ENCODE measurements around the gene AFAP1L2. TPM values are rescaled to one million over a fixed set of nuclear protein-coding genes. Genes with fewer than 3 reads are reported as not detected.

AFAP1L2 gene
- total and polyA plus RNA-seq, 9 of the 15 experiments (the other 6 are each of a cell fraction or from before 2014, with no cell fraction given) = 0.07 TPM; not detected in 8

- ChIA-PET CTCF (ENCODE audit: low intra/inter-chr PET ratio) (no interaction called here), POLR2A (no interaction called here)
- ATAC-seq = no peak
- no peak for FAIRE-seq
- in situ Hi-C loops (cut with MboI) = no loop called here
- no peaks in the 10 kb centered on the region for H3K4me1 ChIP-seq (replicated peaks in 1 of 2; ENCODE audit: control insufficient read depth in 2 of 2, insufficient read depth in 2 of 2, low read length in 2 of 2)
- H3K27me3 ChIP-seq (ENCODE audit: control insufficient read depth in 2 of 2, insufficient read depth in 2 of 2, low read length in 2 of 2) = peaks cover 0 to 12% of the 10 kb centered on the region in 2 experiments; a peak in 3 of 5 replicates
- WGBS (ENCODE audit: insufficient coverage, low coverage, missing lambda C conversion rate) = no CpG with 5 or more reads among the region's 18 CpGs
- no peaks in the 10 kb centered on the region for H3K9me1 ChIP-seq (ENCODE audit: control insufficient read depth, insufficient read depth, low read length)
- TF ChIP-seq MEIS2 (IDR thresholded peaks at IDR 0.05; ENCODE audit: partially characterized antibody) = no peak
- TF ChIP-seq SRSF7 (optimal IDR thresholded peaks at IDR 0.05; ENCODE audit: low read depth, low read length) = no peak
- TF ChIP-seq CHD2 (IDR thresholded peaks at IDR 0.05; ENCODE audit: low read depth, low read length) = no peak
- no peak overlapping the region for H3K9ac ChIP-seq (ENCODE audit: insufficient read depth in 1 of 2, low read depth in 2 of 2, low read length in 2 of 2)
- no peaks in the 10 kb centered on the region for H3K79me2 ChIP-seq (ENCODE audit: control insufficient read depth, insufficient read depth, low read length)
- no peaks in the 10 kb centered on the region for H4K20me1 ChIP-seq (replicated peaks; ENCODE audit: control insufficient read depth, insufficient read depth, low read length)
- DNase-seq (ENCODE audit: extremely low read depth in 1 of 4, low spot score in 3 of 4) = no peak
- no peak overlapping the region for H3K4me3 ChIP-seq
- H3K36me3 ChIP-seq (ENCODE audit: control insufficient read depth, insufficient read depth, low read length) = no peaks in the 10 kb centered on the region
- no TSS peak for BruUV-seq (replicated peaks)
- H3K27ac ChIP-seq (ENCODE audit: extremely low read depth, low read depth, low read length) = no peak overlapping the region
- no peak overlapping the region for H3K4me2 ChIP-seq (ENCODE audit: insufficient read depth, low read length)
- no peak overlapping the region for H2AFZ ChIP-seq (ENCODE audit: low read depth, low read length)
- H3K9me3 ChIP-seq (replicated peaks; ENCODE audit: control insufficient read depth, insufficient read depth, low read depth, low read length) = no peaks in the 10 kb centered on the region
- intact Hi-C loops (cut with micrococcal nuclease) = loop anchor here (2.0 to 10.0 kb wide), 3 partner anchors 131 to 601 kb away; no protein-coding TSS in a partner anchor
Measured at GRCh38 chr10:114305521-114305925, 98.8 kb downstream of the AFAP1L2 start.

- 8% methylated on average over 11 of the region's 41 CpGs for WGBS (ENCODE audit: insufficient coverage, low coverage, missing lambda C conversion rate)
- intact Hi-C loops (cut with micrococcal nuclease) = loop anchor here (1.0 to 10.0 kb wide), 5 partner anchors 132 to 600 kb away; no protein-coding TSS in a partner anchor
- BruUV-seq (replicated peaks) = no TSS peak
- H3K79me2 ChIP-seq (ENCODE audit: control insufficient read depth, insufficient read depth, low read length) = no peaks in the 10 kb centered on the region
- CTCF ChIA-PET (ENCODE audit: low intra/inter-chr PET ratio) = no interaction called here
- no peak for ATAC-seq
- H3K27me3 ChIP-seq (ENCODE audit: control insufficient read depth in 2 of 2, insufficient read depth in 2 of 2, low read length in 2 of 2) = peaks cover 0 to 16% of the 10 kb centered on the region in 2 experiments; a peak in 3 of 5 replicates
- FAIRE-seq = no peak
- POLR2A ChIA-PET = interaction anchor here (0.7 kb wide), 1 partner anchor 101 kb away, joined by 3 read pairs; no protein-coding TSS in a partner anchor
- peak in 1 of 4 experiments; percentile 11 for DNase-seq (ENCODE audit: extremely low read depth in 1 of 4, low spot score in 3 of 4)
- H3K36me3 ChIP-seq (ENCODE audit: control insufficient read depth, insufficient read depth, low read length) = no peaks in the 10 kb centered on the region
- no peak overlapping the region for H3K4me2 ChIP-seq (ENCODE audit: insufficient read depth, low read length)
- in situ Hi-C loops (cut with MboI) = no loop called here
- H3K4me1 ChIP-seq (replicated peaks in 1 of 2; ENCODE audit: control insufficient read depth in 2 of 2, insufficient read depth in 2 of 2, low read length in 2 of 2) = no peaks in the 10 kb centered on the region
- H2AFZ ChIP-seq (ENCODE audit: low read depth, low read length) = no peak overlapping the region
- H3K9me1 ChIP-seq (ENCODE audit: control insufficient read depth, insufficient read depth, low read length) = no peaks in the 10 kb centered on the region
- H4K20me1 ChIP-seq (replicated peaks; ENCODE audit: control insufficient read depth, insufficient read depth, low read length) = no peaks in the 10 kb centered on the region
- no peaks in the 10 kb centered on the region for H3K9me3 ChIP-seq (replicated peaks; ENCODE audit: control insufficient read depth, insufficient read depth, low read depth, low read length)
- TF ChIP-seq SMARCB1 (IDR thresholded peaks at IDR 0.05; ENCODE audit: insufficient read length, low read depth) (no peak), RHOXF2B (CRISPR knock-in tag; conservative IDR thresholded peaks at IDR 0.05) (no peak), ZNF124 (CRISPR knock-in tag; IDR thresholded peaks at IDR 0.05) (no peak), HINFP (tag; conservative IDR thresholded peaks at IDR 0.05; ENCODE audit: low read depth) (no peak), NFE2 (IDR thresholded peaks at IDR 0.05; ENCODE audit: low read depth) (no peak), ZBTB8A (IDR thresholded peaks at IDR 0.05; ENCODE audit: partially characterized antibody) (no peak), TCF7 (IDR thresholded peaks at IDR 0.05; ENCODE audit: borderline replicate concordance) (no peak), TAF7 (tag; IDR thresholded peaks at IDR 0.05) (no peak), CCNT2 (IDR thresholded peaks at IDR 0.05; ENCODE audit: borderline replicate concordance, extremely low read depth, insufficient read length, low read depth, low read length) (no peak), POLR2AphosphoS2 (IDR thresholded peaks at IDR 0.05; ENCODE audit: low read length) (no peak), GTF2F1 (IDR thresholded peaks at IDR 0.05; ENCODE audit: low read depth, low read length) (no peak), ELF2 (CRISPR knock-in tag; IDR thresholded peaks at IDR 0.05) (no peak), ZNF121 (CRISPR knock-in tag; conservative IDR thresholded peaks at IDR 0.05) (no peak)
- H3K27ac ChIP-seq (ENCODE audit: extremely low read depth, low read depth, low read length) = no peak overlapping the region
- H3K4me3 ChIP-seq = no peak overlapping the region
- no peak overlapping the region for H3K9ac ChIP-seq (ENCODE audit: insufficient read depth in 1 of 2, low read depth in 2 of 2, low read length in 2 of 2)
Measured at GRCh38 chr10:114304571-114305421, 99.5 kb downstream of the AFAP1L2 start.

All from K562 (cell line).